B cell (primary cell): ENCODE data around the gene MYO6.

Experiments used
- CTCF ChIP-seq: fragments of 200-600 bp; IDR thresholded peaks from one replicate; pipeline ENCODE4 v1.8.0; 2022; ENCODE audit warnings: antibody characterized with exemption, mild to moderate bottlenecking
- EZH2 ChIP-seq: IDR thresholded peaks from 2 replicates; pipeline ENCODE4 v1.6.1; 2012; ENCODE audit warnings: borderline replicate concordance, low read depth, mild to moderate bottlenecking, moderate library complexity, low read length; ENCODE audit not compliant: insufficient read depth, poor library complexity, severe bottlenecking

- TF ChIP-seq CTCF = no peak
- no peak for TF ChIP-seq EZH2
These were observed 143.3 kb downstream of the MYO6 start for GRCh38 chr6:75892384-75892783.
